Measurements from ENCODE around the gene OR11A1.

DNA sequence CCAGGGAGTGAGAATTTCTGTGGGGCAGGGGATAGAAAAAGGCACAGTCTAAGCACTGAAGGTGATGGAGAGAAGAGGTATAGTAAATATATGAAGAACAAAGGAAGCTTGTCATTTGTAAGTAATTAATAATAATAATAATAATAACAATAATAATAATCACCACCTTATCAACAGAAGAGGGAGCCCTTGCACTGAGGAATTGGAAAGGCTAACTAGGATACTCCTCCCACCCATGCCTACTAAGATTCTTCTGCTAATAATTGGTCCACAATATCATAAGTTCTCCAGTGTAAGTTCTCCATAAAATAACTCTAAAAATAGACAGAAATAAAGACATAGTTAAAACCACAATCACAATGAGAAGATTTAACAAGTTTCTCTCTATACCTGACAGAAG, 80.9 kb downstream of the OR11A1 start:
- no peak for TF ChIP-seq YY1 (IDR thresholded peaks at IDR 0.05; ENCODE audit: insufficient read depth, insufficient read length)
- TF ChIP-seq ZNF274 (IDR thresholded peaks at IDR 0.05; ENCODE audit: low read depth, low read length) = no peak
